Forelimb muscle (tissue), 1 donor: ENCODE measurements around the gene TPBG. TPM values are rescaled to one million over a fixed set of nuclear protein-coding genes. Genes with fewer than 3 reads are reported as not detected.

Experiments
- DNase-seq: peaks from one replicate; pipeline ENCODE4 v3.0.0-alpha.2; 2013; ENCODE audit warnings: low read depth
- polyA plus RNA-seq: library from polyadenylated mRNA; unstranded; fragments of 120-200 nt; gene quantifications from one replicate; pipeline ENCODE4 v1.2.1, GENCODE V29; 2013; ENCODE audit not compliant: insufficient read length

Gene TPBG, protein sequence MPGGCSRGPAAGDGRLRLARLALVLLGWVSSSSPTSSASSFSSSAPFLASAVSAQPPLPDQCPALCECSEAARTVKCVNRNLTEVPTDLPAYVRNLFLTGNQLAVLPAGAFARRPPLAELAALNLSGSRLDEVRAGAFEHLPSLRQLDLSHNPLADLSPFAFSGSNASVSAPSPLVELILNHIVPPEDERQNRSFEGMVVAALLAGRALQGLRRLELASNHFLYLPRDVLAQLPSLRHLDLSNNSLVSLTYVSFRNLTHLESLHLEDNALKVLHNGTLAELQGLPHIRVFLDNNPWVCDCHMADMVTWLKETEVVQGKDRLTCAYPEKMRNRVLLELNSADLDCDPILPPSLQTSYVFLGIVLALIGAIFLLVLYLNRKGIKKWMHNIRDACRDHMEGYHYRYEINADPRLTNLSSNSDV
- 9.4 TPM for polyA plus RNA-seq

DNA sequence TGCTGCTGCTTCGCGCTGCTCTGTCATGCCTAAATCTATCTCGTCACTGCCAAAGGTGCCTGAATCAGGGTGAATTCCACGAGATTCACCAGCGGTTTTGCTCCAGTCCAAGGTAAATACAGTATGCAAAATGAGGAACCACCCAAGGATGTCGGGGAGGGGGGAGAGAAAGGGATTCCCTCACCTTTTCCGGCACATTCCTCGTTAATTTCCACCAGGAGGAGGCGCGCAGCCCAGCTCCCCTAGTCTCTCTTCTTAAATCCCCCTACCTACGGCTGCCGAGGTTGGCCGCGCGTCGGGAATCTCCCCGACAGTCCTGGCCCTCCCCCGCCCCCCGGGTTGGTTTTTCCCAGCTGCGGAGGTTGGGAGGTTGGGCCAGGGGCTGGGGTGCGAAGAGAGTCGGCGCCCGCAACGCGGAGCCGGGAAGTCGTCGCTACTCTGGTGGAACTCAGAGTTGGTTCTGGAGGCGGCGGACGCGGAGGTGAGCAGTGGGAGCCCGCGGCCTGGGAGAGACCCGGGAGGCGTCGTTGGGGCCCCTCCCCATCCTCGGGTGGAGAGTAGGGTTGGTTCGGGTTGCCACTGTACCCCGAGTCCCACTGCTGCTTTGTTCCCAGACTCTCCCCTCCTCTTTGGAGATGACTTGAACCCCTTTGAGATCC is at the start of gene TPBG:
Gene TPBG, plus strand, starts transcription at position 390 of the 659 bp plus-strand sequence. CDS start 1,145 bp downstream, outside the sequence.
- no peak for DNase-seq

DNA sequence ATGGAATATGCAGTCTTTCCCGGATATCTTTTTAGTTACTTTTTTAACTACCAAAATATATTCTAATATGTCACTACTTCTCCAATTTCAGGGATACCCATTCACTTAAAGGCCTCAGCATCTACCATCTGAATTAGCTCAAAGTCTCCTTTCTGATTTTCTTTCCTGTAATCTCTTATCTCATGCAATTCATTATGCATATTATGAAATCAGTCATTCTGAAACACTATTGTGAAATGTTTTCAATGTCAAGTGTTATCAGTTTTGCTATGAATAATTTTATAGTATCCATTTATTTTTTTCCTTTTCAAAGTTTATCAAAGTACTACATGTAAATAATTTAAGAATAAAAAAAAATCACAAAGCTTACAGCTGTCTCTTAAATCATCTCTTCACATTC is 41.2 kb upstream of the TPBG start:
- no peak for DNase-seq

DNA sequence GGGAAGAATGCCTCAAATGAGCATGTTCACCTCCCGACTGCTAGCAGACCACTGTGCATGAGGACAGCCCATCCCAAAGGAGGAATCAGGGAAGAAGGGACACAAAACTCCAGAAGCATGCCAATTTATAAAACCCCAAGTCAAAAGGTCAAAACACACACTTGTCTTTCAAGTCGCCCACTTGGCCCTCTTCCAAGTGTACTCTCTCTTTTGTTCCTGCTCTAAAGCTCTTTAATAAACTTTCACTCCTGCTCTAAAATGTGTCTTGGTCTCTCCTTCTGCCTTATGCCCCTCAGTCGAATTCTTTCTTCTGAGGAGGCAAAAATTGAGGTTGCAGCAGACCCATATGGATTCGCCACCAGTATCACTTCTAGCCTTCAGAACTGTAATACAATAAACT is 33.9 kb upstream of the TPBG start:
- no peak for DNase-seq

DNA sequence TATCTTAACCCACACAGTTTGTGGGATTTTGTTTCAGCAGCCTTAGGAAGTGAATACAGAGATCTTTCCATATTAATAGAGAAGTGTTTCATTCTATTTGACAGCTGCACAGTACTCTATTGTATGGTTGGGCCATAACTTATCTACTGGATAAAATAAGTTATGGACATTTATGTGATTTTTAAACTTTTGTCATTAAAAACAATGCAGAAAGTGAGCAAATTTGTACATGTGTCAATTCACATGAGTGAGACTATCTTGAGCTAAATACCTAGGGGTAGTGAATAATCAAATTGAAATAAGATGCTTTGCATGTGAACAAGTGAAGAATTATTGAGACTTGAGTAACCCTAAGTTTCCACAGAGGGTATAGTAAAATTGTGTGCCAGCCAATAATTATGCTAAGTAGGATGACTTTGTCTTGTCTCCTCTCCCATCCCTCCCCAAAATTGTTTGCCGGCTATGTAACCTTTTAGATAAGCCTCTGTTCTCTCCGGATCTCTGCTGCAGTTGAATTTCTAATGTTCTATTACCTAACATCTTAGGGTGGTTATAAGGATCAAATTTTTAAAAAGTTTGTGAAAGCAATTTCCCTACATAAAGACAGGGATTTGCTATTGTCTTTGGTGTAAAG is 33.3 kb upstream of the TPBG start:
- no peak for DNase-seq

DNA sequence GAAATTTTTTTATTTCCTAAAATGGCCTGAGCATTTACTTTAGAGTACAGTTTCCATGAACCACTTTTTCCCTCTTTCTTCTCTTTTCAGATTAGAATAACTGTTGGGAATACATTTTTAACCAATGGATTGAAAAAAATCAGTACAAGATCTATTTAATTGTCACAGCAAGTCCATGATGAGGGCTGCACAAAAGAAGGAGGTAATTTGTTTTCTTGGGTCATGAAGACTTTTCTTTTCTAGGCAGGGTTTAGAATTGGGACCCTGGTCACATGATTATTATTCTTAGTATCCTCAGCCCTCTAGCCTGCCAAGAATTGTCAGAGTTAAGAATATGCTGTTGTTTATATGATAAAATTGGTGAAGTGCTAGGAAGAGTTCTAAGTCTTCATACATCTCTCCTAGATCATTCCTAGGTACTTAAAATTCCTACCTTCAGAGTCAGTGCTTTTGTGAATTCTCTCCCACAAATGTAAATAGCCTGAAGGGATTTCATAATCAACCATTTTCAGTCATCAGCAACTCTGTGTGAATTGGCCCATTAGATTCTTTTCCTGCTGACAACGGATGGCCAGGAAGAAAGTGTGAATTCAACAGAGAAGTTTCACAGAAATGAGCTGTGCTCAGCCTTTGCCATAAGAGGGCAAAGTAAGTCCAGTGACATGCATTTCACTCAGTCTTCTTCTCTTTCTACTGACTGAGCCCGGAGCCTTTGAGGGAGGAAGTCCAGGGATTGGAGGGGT is 32.4 kb upstream of the TPBG start:
- no peak for DNase-seq

DNA sequence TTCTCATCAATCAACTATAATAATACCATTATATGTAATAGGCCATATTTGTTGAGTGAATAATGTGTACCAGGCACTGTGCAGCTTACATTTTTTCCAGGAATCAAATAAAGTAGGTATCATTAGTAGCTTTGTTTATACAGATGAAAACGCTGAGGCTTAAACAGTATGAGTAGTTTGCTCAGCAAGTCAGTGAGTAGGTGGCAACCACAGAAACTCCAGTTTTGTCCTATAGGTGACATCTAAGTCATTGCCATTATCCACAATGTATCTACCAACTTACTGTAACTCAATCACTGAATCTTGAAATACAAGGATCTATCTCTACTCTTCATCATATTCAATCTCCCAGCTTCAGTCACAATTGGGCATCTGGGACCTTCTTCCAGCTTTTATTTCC is 29.8 kb upstream of the TPBG start:
- DNase-seq: no peak

DNA sequence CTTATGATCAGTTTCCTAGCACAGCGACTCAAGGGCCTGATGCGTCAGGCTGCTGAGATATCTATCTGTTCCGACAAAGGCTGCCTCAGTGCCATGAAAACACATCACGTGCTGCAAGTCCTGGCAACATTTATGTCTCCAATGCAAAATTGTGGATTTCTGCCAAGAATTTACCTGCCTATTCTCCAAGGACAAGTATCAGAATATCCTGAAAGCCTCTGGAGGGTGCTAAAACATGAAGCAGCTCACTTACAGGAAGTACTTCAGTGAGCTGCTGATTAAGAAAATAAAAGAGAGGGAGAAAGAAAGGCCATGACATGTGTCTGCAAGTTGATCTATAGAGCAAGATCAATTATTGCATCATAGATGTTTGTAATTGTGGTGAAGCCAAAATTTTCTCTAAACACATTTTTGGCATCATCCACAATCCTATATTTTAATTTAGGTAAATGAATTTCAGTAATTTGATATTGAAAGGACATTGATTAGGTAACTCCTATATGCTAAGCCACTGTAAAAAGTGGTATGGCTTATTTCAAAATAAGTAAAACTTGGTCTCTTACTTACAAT is 25.8 kb upstream of the TPBG start:
- DNase-seq: no peak

DNA sequence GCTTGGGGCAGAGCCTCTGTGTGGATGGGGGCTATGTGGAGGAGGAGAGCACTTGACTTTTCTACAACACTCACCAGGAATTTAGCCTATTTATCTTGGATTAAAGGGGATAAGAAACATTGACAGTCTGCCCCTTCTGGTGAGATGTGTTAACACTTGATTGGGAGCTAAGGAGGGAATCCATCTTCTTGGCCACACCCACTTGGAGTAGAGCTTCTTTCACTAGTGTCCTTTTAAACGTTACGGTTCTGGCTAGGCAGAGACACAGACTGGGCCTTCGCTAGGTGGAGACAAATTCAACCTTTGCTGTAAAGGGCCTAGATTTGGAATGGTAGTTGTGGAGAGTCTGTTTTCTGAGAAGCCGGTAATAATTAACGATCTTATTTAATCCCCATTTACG is 15.5 kb upstream of the TPBG start:
- no peak for DNase-seq

DNA sequence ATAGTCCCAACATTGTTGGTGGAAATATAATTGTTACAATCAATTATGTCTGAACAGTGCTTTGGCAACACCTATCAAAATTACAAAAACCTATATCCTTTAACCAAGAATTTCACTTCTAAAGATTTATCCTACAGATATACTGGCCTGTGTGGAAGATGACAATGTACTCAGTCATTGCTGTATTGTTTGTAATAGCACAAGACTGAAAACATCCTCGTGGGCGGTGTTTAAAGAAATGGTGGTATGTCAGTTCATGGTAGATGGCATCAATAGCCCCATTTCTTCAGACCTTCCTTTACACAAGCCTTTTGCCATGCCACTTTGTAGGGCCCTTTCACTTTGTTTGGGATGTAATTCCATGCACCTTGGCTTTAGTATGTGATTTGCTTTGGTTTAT is 9.8 kb upstream of the TPBG start:
- no peak for DNase-seq

DNA sequence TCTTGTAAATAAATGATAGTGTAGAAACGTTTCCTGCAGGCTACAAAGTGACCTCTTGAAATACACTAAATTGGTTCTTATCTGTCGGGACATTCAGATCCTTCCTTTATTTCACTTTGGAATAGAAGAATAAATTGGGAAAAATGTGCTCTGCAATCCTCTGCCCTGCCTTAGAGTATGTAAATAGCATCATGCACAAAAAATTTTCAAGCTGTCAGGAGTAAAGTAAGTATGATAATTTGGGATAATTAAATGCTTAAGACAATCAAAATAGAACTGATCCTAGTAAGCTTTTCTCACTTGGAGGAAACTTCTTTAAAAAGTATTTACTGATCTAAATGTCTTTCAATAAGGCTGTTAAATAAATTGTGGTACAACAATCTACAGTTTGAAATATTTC is 3.1 kb upstream of the TPBG start:
- no peak for DNase-seq

DNA sequence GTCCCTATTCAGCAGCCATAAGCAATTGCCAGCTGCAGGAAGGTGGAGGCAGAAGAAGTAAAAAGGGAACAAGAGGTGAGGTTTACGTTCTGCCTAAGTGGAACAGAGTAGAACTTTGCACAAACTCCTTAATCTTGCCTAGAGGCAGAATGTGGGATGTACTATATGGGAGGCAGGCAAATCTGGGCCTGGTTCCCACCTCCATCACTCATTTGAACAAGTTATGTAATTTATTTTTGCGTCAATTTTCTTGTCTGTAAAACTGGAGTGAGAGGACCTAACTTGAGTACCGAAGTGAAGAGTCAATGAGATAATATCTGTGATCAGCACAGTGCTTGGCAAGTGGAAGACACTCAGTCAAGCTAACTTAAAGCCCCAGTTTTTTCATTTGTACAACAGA is 2.0 kb upstream of the TPBG start:
- no peak for DNase-seq

DNA sequence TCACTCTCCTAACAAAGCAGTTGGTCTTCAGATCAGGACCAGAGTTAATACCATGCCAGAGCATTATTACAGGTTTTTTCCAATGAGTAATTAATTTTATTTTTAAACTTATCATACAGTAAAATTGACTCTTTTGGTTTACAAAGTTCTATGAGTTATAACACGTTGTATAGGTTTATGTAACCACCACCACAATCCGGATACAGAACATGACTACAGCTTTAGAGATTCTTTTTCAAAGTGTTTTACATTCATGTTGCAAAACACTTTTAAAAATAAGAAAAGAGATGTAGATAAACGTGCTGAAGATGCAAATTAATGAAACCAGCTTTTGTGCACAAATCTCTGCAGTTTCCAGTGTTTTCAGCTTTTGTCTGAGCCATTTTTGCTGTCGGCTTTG is 1.5 kb upstream of the TPBG start:
- DNase-seq: no peak

DNA sequence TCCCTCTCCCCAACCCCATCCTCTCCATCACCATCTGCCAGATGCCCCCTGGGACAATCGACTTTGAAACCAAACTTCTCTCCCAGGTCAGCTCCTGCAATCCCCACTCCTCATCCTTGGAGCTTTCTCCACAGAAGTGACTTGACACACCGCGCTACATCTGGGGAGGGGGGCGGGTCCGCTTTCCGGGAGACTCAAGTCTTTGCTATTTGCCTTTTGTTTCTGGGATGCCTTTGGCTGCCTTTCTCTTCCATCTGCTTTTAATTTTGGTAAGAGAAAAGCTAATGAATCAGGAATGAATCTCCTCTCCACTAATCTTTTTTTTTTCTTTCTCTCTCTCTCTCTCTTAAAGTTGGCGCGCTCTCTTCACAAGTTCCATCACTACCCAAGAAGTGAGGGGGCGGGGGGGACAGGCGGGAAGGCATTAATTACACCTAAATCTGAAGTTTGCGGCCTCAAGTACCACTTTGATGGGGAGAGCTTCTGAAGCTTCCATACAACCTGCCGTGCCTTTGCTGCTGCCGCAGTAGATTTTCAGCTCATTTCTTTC is 664 bp upstream of the TPBG start:
- no peak for DNase-seq

DNA sequence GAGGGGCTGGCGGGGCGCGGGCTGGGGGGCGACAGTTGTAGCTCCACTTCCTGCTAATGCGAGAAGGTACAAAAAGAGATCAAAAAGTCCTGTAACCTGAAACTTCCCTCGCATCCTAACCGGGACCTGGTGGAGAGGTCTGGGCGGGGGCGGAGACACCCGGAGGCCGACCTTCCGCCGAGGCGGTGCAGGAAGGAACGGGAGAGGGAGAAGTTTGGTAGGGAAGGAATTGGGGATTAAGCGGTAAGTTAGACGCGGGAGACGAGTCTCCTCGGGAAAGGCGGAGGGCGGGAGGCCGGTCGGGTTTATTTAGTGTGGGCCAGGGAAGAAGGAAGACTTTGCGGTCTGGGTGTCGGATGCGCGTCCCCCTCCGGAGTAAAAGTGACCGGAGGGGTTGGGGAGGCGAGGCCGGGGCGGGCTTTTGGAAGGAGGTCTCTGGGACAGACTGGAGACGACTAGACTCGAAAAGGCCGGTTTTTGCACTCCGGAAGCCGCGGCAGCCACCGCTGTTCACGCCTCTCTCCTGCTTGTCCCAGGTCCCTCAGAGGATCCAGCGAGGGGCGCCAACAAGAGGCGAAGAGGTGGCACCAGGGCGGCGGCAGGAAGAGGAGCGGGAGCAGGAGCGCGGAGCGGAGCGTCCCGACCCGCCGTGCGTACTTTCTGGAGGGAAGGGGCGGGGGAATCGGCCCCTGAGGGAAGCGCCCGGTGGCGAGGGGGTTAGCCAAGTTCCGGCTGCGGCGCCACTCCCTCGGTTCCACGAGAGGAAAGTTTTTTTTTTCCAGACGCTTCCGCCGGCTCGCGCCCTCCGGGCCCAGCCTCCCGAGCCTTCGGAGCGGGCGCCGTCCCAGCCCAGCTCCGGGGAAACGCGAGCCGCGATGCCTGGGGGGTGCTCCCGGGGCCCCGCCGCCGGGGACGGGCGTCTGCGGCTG is 734 bp downstream of the TPBG start:
- DNase-seq: no peak

DNA sequence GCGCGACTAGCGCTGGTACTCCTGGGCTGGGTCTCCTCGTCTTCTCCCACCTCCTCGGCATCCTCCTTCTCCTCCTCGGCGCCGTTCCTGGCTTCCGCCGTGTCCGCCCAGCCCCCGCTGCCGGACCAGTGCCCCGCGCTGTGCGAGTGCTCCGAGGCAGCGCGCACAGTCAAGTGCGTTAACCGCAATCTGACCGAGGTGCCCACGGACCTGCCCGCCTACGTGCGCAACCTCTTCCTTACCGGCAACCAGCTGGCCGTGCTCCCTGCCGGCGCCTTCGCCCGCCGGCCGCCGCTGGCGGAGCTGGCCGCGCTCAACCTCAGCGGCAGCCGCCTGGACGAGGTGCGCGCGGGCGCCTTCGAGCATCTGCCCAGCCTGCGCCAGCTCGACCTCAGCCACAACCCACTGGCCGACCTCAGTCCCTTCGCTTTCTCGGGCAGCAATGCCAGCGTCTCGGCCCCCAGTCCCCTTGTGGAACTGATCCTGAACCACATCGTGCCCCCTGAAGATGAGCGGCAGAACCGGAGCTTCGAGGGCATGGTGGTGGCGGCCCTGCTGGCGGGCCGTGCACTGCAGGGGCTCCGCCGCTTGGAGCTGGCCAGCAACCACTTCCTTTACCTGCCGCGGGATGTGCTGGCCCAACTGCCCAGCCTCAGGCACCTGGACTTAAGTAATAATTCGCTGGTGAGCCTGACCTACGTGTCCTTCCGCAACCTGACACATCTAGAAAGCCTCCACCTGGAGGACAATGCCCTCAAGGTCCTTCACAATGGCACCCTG is 1.6 kb downstream of the TPBG start:
- no peak for DNase-seq

DNA sequence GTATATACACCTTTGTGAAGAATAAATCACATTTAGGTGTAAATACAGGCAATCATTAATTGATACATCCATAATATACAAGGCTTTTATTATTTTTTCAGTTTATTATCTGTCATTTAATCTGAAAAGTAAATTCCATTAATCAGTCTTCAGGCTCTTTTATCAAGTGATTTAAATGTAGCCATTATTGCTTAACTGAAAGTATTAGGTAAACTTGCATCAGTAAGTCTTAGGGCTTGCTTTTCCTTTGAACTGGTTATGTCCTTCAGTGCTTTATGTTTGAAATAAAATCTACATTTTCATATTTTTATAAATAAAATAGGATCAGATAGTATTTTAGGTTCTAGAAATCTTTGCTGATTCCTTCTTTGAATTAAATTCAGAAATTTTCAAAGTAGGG is 4.1 kb downstream of the TPBG start:
- DNase-seq: no peak

DNA sequence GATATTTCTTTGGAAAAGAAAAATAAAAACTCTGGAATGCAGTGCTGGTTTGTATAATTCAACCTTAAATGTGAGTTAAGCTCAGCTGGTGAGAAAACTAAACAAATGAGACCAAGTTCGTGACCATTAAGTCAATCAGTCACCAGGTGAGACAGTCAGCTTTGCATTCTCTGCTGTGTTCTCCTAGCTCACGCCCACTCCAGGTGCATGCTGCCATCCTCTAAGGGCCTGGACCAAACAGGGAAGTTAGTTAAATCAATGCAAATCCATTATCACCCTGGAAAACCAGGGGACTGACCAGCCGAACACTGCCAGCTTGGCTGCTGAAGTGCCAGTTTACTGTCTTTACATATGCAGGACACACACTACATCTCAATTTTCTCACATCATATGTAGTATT is 7.2 kb downstream of the TPBG start:
- DNase-seq: no peak

DNA sequence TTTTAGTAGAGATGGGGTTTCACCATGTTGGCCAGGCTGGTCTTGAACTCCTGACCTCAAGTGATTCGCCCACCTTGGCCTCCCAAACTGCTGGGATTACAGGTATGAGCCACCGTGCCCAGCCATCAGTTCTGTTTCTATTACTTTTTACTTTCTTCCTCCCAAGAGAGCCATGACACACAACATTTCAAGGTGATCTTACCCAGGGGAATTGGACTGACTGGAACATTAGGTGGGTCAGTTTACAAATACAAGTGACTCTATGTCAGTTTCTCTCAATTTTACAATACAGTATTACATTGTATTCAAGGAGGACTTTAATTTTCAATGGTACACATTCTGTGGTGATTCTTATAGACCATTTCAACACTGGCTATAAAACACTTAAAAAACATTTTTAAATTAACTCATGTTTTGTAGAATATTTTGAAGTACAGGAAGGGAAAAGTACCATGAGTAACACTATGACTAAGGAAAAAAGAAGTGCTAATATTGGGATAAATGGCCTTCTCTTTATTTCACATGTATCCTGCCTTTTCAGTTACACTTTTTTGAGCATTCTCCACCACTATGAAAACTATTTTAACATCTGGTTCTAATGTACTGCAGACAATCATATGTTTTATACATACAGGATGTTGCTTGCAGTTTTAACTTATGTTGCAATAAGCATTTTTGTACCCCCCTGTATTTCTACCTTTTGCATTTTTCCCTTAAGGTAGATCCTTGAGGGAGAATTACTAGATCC is 8.4 kb downstream of the TPBG start:
- no peak for DNase-seq

DNA sequence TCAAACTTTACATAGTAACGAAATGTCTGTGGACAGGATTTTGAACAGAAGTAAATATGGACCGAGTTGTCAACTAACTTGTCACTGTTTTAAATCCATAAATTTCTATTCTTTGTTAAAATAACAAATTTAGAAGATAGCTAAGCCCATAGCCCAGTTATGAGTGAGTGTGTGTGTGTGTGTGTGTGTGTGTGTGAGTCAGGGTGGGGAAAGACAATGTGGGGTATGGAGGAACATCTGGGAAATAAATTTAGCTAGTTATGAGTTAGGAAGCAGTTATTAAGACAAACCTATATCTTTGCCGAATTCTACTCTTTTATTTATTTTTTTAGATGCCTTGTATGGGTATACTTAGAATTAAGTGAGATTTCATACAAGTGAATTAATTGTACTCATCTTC is 9.0 kb downstream of the TPBG start:
- no peak for DNase-seq
